Endothelial cell of umbilical vein (primary cell): ENCODE results near the gene MALRD1. TPM values are rescaled to one million over a fixed set of nuclear protein-coding genes. Genes with fewer than 3 reads are reported as not detected.

Experiments used
- BruUV-seq: library from RNA; stranded (reverse); fragments of 400-500 nt; replicated peaks from 2 replicates; lab custom pipeline; 2021; lab: Mats Ljungman, UMichigan
- CTCF ChIA-PET: fragments of 300-600, 350-600 bp; sonication (Branson Sonifier 250); formaldehyde crosslinking; loops from one replicate; lab custom pipeline; 2021; ENCODE audit warnings: antibody characterized with exemption, inconsistent platforms; lab: Charles Lee
- POLR2A ChIA-PET: fragments of 300-600, 350-600 bp; sonication (Branson Sonifier 250); formaldehyde crosslinking; loops from one replicate; lab custom pipeline; 2021; ENCODE audit warnings: antibody characterized with exemption, inconsistent platforms; lab: Charles Lee
- DNase-seq: peaks from one replicate; pipeline ENCODE4 v3.0.0-alpha.2; 2011; ENCODE audit warnings: low read depth, low spot score
- FAIRE-seq: peaks from 2 replicates; lab custom pipeline; 2011; peaks lifted over from hg19 to GRCh38; lab: Jason Lieb, UNC
- H2AFZ ChIP-seq: 2 replicates; pipeline ENCODE4 v1.6.0; 2012; ENCODE audit warnings: low read depth, low read length, control low read depth, inconsistent platforms
- H3K27ac ChIP-seq: 2 replicates; pipeline ENCODE4 v1.5.1; 2011; ENCODE audit warnings: low read depth, mild to moderate bottlenecking, control low read depth, low read length, moderate library complexity; ENCODE audit not compliant: insufficient read depth
- H3K27me3 ChIP-seq, 2 experiments: 2 replicates each; pipeline versions ENCODE4 v1.6.0 to v1.6.1; 2011; ENCODE audit warnings: low read length in 2 of 2, mixed read lengths in 1 of 2; ENCODE audit not compliant: control insufficient read depth in 2 of 2, insufficient read depth in 2 of 2
- H3K36me3 ChIP-seq, 2 experiments: 2 replicates in 1 of 2; 3 replicates in 1 of 2; pipeline ENCODE4 v1.5.1; 2011; ENCODE audit warnings: low read length in 2 of 2, mild to moderate bottlenecking in 1 of 2, moderate library complexity in 1 of 2; ENCODE audit not compliant: control insufficient read depth in 2 of 2, insufficient read depth in 2 of 2; ENCODE audit errors: extremely low read depth in 1 of 2
- H3K4me1 ChIP-seq: 3 replicates; pipeline ENCODE4 v1.5.1; 2011; ENCODE audit warnings: mild to moderate bottlenecking, low read length; ENCODE audit not compliant: control insufficient read depth, insufficient read depth; ENCODE audit errors: extremely low read depth
- H3K4me2 ChIP-seq: 2 replicates; pipeline ENCODE4 v1.6.1; 2011; ENCODE audit warnings: low read length, control low read depth, mixed read lengths; ENCODE audit not compliant: insufficient read depth
- H3K4me3 ChIP-seq, 3 experiments: fragments of 200-600 bp in 1 of 3; sonication (generic), shearing (Covaris generic) in 1 of 3; replicated peaks in 1 of 3; 2 replicates each; pipeline ENCODE4 v1.5.1; 2011 to 2016; ENCODE audit warnings: control low read depth in 3 of 3, low read length in 3 of 3, mild to moderate bottlenecking in 2 of 3, inconsistent platforms in 1 of 3, low read depth in 1 of 3, moderate library complexity in 1 of 3; ENCODE audit not compliant: insufficient read depth in 1 of 3
- H3K79me2 ChIP-seq: 2 replicates; pipeline ENCODE4 v1.6.0; 2012; ENCODE audit warnings: low read length, inconsistent platforms; ENCODE audit not compliant: control insufficient read depth, insufficient read depth
- H3K9ac ChIP-seq: replicated peaks from 2 replicates; pipeline ENCODE3; 2011; ENCODE audit warnings: low read length, control low read depth; ENCODE audit not compliant: insufficient read depth; ENCODE audit errors: extremely low read depth
- H3K9me1 ChIP-seq: replicated peaks from 3 replicates; pipeline ENCODE4 v1.6.0; 2011; ENCODE audit warnings: mild to moderate bottlenecking, low read length; ENCODE audit not compliant: control insufficient read depth, insufficient read depth; ENCODE audit errors: extremely low read depth
- H3K9me3 ChIP-seq: replicated peaks from 2 replicates; pipeline ENCODE4 v1.5.1; 2012; ENCODE audit warnings: low read length, inconsistent platforms; ENCODE audit not compliant: control insufficient read depth, insufficient read depth
- H4K20me1 ChIP-seq: replicated peaks from 2 replicates; pipeline ENCODE3; 2011; ENCODE audit warnings: mild to moderate bottlenecking, low read length; ENCODE audit not compliant: control insufficient read depth, insufficient read depth; ENCODE audit errors: extremely low read depth
- EZH2 ChIP-seq: IDR thresholded peaks from 2 replicates; pipeline ENCODE4 v1.6.1; 2012; ENCODE audit warnings: borderline replicate concordance, low read depth, mild to moderate bottlenecking, moderate library complexity, low read length, inconsistent platforms; ENCODE audit not compliant: severe bottlenecking
- FOS ChIP-seq: IDR thresholded peaks from 2 replicates; pipeline ENCODE4 v1.6.1; 2011; ENCODE audit warnings: mild to moderate bottlenecking, low read length, moderate library complexity, borderline replicate concordance; ENCODE audit not compliant: insufficient read depth
- GATA2 ChIP-seq: IDR thresholded peaks from 2 replicates; pipeline ENCODE4 v1.7.0; 2011; ENCODE audit warnings: low read depth, mild to moderate bottlenecking, moderate library complexity, mixed read lengths, low read length; ENCODE audit not compliant: insufficient read length, insufficient read depth
- JUN ChIP-seq: IDR thresholded peaks from 2 replicates; pipeline ENCODE4 v1.6.1; 2011; ENCODE audit warnings: borderline replicate concordance, low read depth; ENCODE audit not compliant: insufficient read length, insufficient read depth
- MYC ChIP-seq: IDR thresholded peaks from one replicate; pipeline ENCODE4 v1.6.1; 2011; ENCODE audit warnings: mild to moderate bottlenecking, low read depth, low read length
- POLR2A ChIP-seq: IDR thresholded peaks from 2 replicates; pipeline ENCODE4 v1.6.1; 2012; ENCODE audit warnings: low read depth, mild to moderate bottlenecking, control low read depth, low read length
- POLR2AphosphoS5 ChIP-seq: IDR thresholded peaks from 2 replicates; pipeline ENCODE4 v1.6.1; 2012; ENCODE audit warnings: low read depth, mild to moderate bottlenecking, control low read depth, low read length, moderate library complexity; ENCODE audit not compliant: insufficient read depth
- dilution Hi-C: fragments of 300-500 bp; cut with MboI; formaldehyde crosslinking; loops from one replicate; pipeline ENCODE4 v1.15.0; 2019; ENCODE audit warnings: low sequenced_read_pairs; ENCODE audit not compliant: extremely low pct_ligation_motif_present
- intact Hi-C: fragments of 100-400 bp; cut with micrococcal nuclease; formaldehyde crosslinking; loops from one replicate; pipeline ENCODE4 v1.10.0; 2022
- polyA plus RNA-seq, 4 experiments: library from polyadenylated mRNA; depleted of rRNA in 3 of 4; stranded (reverse) in 3 of 4; unstranded in 1 of 4; fragments of >200 nt; gene quantifications; 2 replicates each; pipeline versions ENCODE4 v1.2.1 to v1.2.3, GENCODE V29; 2011 to 2012; ENCODE audit warnings: missing spikeins in 1 of 4
- total RNA-seq: library from RNA; stranded (reverse); gene quantifications from 2 replicates; pipeline ENCODE4 v1.2.3, GENCODE V29; 2021
- TF ChIP-seq, protein P1 (sequence below), 2 donors: IDR thresholded peaks; 1 replicate in 1 of 2; 2 replicates in 1 of 2; pipeline ENCODE4 v1.5.1; 2011; ENCODE audit warnings: low read length in 2 of 2, mild to moderate bottlenecking in 2 of 2, moderate library complexity in 2 of 2, control low read depth in 1 of 2, inconsistent platforms in 1 of 2, low read depth in 1 of 2; ENCODE audit not compliant: insufficient read depth in 1 of 2; ENCODE audit errors: extremely low read depth in 1 of 2
- TF ChIP-seq, protein P2 (sequence below): IDR thresholded peaks from 2 replicates; pipeline ENCODE4 v1.6.1; 2011; ENCODE audit not compliant: insufficient read depth, insufficient read length

Gene MALRD1
- total and polyA plus RNA-seq, 2 donors (not counting 3 experiments of a cell fraction or from before 2014, with no cell fraction given): not detected

DNA sequence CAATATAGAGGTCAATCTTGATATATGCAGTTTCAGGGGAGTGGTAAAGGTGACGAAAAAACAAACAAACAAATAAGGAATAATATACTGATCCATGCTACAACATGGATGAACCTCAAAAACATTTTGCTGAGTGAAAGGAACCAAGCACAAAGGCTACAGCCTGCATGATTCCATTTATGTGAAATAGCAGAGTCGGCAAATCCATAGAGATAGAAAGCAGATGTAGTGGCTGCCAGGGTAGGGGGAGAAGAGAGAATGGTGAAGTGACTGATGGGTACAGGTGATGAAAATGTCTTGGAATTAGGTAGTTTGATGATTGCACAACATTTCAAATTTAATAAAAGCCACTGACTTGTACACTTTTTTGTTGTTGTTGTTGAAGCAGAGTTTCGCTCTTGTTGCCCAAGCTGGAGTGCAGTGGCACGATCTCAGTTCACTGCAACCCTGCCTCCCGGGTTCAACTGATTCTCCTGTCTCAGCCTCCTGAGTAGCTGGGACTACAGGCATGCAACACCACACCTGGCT, 71.8 kb downstream of the MALRD1 start:
- TF ChIP-seq EZH2: no peak
- no peak for TF ChIP-seq POLR2AphosphoS5
- dilution Hi-C loops: no loop called here
- intact Hi-C loops: no loop called here
- no TSS peak for BruUV-seq
- Histone ChIP-seq H3K36me3 (no peaks in the 10 kb centered on the region), H3K4me2 (no peak overlapping the region), H3K27ac (no peak overlapping the region), H3K4me1 (no peaks in the 10 kb centered on the region), H3K9me1 (no peaks in the 10 kb centered on the region), H3K4me3 (no peak overlapping the region), H4K20me1 (no peaks in the 10 kb centered on the region), H3K9ac (no peak overlapping the region), H3K27me3 (no peaks in the 10 kb centered on the region), H3K79me2 (no peaks in the 10 kb centered on the region), H2AFZ (no peak overlapping the region), H3K9me3 (no peaks in the 10 kb centered on the region)
- ChIA-PET POLR2A (no interaction called here), CTCF (no interaction called here)
- no peak for FAIRE-seq
- DNase-seq: no peak

DNA sequence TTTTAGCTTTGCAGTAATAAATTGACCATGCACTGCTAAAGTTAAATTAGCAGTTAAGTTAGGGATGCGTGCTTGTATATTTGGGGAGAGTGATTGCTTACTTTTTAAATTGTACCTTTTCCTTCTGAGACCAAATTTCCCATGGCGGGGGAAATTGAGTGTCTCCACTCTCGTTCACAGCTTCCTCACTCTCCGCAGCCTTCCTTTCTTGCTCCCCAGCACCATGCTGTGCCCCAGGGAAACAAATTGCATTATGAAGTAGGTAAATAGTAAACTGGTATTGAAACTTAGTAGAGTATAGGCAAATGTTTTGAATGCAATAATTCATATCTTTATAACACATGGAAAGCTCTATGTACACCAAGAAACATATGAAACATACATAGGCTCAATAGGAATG, 85.4 kb downstream of the MALRD1 start:
- CTCF ChIA-PET: no interaction called here

More for the DNA sequence above, 85.4 kb downstream of the MALRD1 start:
- H3K4me3 ChIP-seq: no peak overlapping the region
- FAIRE-seq: no peak
- peaks cover 2% of the 10 kb centered on the region for H3K9me3 ChIP-seq
- H3K79me2 ChIP-seq: no peaks in the 10 kb centered on the region
- H4K20me1 ChIP-seq: no peaks in the 10 kb centered on the region
- H3K4me1 ChIP-seq: no peaks in the 10 kb centered on the region
- no peak overlapping the region for H3K9ac ChIP-seq
- H3K27ac ChIP-seq: no peak overlapping the region
- TF ChIP-seq EZH2 (no peak), MYC (no peak), FOS (no peak), JUN (no peak), GATA2 (no peak), POLR2A (no peak), POLR2AphosphoS5 (no peak)
- TF ChIP-seq, protein P1, sequence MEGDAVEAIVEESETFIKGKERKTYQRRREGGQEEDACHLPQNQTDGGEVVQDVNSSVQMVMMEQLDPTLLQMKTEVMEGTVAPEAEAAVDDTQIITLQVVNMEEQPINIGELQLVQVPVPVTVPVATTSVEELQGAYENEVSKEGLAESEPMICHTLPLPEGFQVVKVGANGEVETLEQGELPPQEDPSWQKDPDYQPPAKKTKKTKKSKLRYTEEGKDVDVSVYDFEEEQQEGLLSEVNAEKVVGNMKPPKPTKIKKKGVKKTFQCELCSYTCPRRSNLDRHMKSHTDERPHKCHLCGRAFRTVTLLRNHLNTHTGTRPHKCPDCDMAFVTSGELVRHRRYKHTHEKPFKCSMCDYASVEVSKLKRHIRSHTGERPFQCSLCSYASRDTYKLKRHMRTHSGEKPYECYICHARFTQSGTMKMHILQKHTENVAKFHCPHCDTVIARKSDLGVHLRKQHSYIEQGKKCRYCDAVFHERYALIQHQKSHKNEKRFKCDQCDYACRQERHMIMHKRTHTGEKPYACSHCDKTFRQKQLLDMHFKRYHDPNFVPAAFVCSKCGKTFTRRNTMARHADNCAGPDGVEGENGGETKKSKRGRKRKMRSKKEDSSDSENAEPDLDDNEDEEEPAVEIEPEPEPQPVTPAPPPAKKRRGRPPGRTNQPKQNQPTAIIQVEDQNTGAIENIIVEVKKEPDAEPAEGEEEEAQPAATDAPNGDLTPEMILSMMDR (IDR thresholded peaks at IDR 0.05; ENCODE audit: extremely low read depth in 1 of 2, insufficient read depth in 1 of 2, low read depth in 1 of 2, low read length in 2 of 2): no peak
- TF ChIP-seq, protein P2, sequence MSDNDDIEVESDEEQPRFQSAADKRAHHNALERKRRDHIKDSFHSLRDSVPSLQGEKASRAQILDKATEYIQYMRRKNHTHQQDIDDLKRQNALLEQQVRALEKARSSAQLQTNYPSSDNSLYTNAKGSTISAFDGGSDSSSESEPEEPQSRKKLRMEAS: no peak
- no peak overlapping the region for H2AFZ ChIP-seq
- DNase-seq: no peak
- no peaks in the 10 kb centered on the region for H3K27me3 ChIP-seq
- intact Hi-C loops (no loop called here), dilution Hi-C loops (no loop called here)
- POLR2A ChIA-PET: no interaction called here
- H3K36me3 ChIP-seq: no peaks in the 10 kb centered on the region
- no peaks in the 10 kb centered on the region for H3K9me1 ChIP-seq
- no peak overlapping the region for H3K4me2 ChIP-seq
- no TSS peak for BruUV-seq
